ENCODE results near the gene TIGD3.

DNA sequence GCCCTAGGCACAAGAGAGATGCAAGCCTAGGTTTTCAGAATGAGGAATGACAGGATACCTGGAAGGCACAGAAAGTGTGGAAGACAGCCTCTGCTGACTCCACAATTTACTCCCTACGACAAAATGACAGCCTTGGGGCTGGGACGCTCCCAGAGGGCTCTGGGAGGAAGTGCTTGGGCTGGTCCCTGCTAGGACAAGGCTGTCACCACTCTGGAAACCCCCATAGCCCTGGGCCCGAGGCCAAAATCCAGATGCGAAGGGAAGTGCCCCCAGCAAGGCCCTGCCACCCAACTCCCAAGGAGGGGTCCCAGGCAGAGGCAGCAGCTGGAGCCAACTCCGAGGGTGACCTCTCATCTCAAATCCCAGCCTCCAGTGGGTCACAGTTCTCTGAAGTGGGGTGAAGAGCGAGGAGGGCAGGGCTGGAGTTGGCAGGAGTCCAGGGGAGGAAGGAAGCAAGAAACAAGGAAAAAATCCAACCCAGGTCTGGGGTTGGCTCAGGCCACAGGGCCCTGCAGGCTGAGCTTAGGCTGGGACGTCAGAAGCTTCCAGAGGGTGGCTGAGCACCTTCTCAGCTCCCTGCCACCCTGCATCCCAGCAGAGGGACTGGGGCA is 46.2 kb upstream of the TIGD3 start:
- TF ChIP-seq, protein P1, sequence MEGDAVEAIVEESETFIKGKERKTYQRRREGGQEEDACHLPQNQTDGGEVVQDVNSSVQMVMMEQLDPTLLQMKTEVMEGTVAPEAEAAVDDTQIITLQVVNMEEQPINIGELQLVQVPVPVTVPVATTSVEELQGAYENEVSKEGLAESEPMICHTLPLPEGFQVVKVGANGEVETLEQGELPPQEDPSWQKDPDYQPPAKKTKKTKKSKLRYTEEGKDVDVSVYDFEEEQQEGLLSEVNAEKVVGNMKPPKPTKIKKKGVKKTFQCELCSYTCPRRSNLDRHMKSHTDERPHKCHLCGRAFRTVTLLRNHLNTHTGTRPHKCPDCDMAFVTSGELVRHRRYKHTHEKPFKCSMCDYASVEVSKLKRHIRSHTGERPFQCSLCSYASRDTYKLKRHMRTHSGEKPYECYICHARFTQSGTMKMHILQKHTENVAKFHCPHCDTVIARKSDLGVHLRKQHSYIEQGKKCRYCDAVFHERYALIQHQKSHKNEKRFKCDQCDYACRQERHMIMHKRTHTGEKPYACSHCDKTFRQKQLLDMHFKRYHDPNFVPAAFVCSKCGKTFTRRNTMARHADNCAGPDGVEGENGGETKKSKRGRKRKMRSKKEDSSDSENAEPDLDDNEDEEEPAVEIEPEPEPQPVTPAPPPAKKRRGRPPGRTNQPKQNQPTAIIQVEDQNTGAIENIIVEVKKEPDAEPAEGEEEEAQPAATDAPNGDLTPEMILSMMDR (conservative IDR thresholded peaks at IDR 0.05; ENCODE audit: low read depth, low read length): no peak
- TF ChIP-seq EZH2 (IDR thresholded peaks at IDR 0.05; ENCODE audit: low read length, unreplicated experiment) (no peak), EZH2phosphoT487 (IDR thresholded peaks at IDR 0.05; ENCODE audit: borderline replicate concordance, low read length) (no peak)
